PFSK-1 (cell line): Measurements from ENCODE around the gene SLC41A3.

Source experiments
- POLR2AphosphoS5 ChIP-seq: IDR thresholded peaks from 2 replicates; pipeline ENCODE4 v1.6.1; 2012; ENCODE audit warnings: low read depth, mild to moderate bottlenecking, control low read depth, low read length, moderate library complexity
- REST ChIP-seq, 2 experiments: IDR thresholded peaks; 2 replicates each; pipeline versions ENCODE4 v1.6.1 to v1.8.0; 2011 to 2012; ENCODE audit warnings: low read depth in 2 of 2, low read length in 2 of 2, control low read depth in 1 of 2, inconsistent platforms in 1 of 2, mild to moderate bottlenecking in 1 of 2, moderate library complexity in 1 of 2; ENCODE audit not compliant: insufficient read depth in 1 of 2
- SIN3A ChIP-seq: IDR thresholded peaks from 2 replicates; pipeline ENCODE4 v1.6.1; 2012; ENCODE audit warnings: mild to moderate bottlenecking, low read length, moderate library complexity, borderline replicate concordance; ENCODE audit not compliant: insufficient read depth
- TAF1 ChIP-seq: IDR thresholded peaks from 2 replicates; pipeline ENCODE4 v1.6.1; 2012; ENCODE audit warnings: low read length, control low read depth, borderline replicate concordance; ENCODE audit not compliant: insufficient read depth

- TF ChIP-seq REST (IDR thresholded peaks at IDR 0.05; ENCODE audit: insufficient read depth in 1 of 2, low read depth in 2 of 2, low read length in 2 of 2) (no peak), TAF1 (no peak), POLR2AphosphoS5 (no peak), SIN3A (no peak)
Observed at GRCh38 chr3:126119008-126119675, 35.2 kb upstream of the SLC41A3 start.
